ENCODE measurements around the gene OR11G2.
"Not testable (repeated sequence)": the region's sequence is repeated elsewhere in the genome, so short reads cannot be mapped to it uniquely, and the experiment has no call there.

The OR11G2 gene, protein sequence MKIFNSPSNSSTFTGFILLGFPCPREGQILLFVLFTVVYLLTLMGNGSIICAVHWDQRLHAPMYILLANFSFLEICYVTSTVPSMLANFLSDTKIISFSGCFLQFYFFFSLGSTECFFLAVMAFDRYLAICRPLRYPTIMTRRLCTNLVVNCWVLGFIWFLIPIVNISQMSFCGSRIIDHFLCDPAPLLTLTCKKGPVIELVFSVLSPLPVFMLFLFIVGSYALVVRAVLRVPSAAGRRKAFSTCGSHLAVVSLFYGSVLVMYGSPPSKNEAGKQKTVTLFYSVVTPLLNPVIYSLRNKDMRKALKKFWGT

DNA sequence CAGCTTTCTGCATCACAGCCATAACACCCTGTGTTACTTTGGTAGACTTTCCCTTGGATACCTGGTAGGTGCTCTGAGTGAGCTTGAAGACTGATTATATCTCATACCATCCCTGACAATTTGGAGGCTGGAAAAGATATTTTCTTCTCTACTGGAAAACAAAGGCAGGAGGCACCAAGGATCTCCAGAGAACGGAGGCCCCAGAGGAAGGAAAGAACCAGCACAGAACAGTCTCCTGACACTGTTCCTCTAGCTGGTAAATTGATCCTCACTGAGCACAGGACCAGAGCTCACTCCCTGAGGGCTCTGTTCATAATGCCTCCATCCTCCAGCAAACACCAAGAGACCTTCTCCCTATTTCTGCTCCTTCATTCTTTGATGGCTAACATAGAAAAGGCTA lies at the start of gene OR11G2:
Gene OR11G2, plus strand, starts transcription at position 301 of the 400 bp plus-strand sequence. CDS start 6,542 bp downstream, outside the sequence.
- DNase-seq (ENCODE audit: low spot score) = no peak

DNA sequence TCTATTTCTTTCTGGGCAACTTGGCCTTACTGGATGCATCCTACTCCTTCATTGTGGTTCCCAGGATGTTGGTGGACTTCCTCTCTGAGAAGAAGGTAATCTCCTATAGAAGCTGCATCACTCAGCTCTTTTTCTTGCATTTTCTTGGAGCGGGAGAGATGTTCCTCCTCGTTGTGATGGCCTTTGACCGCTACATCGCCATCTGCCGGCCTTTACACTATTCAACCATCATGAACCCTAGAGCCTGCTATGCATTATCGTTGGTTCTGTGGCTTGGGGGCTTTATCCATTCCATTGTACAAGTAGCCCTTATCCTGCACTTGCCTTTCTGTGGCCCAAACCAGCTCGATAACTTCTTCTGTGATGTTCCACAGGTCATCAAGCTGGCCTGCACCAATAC lies 46.8 kb upstream of the OR11G2 start:
- no peak for DNase-seq (ENCODE audit: low spot score)

GRCh38 chr14:20144820-20145219 lies 45.9 kb upstream of the OR11G2 start:
- no peak for DNase-seq (ENCODE audit: low spot score)

DNA sequence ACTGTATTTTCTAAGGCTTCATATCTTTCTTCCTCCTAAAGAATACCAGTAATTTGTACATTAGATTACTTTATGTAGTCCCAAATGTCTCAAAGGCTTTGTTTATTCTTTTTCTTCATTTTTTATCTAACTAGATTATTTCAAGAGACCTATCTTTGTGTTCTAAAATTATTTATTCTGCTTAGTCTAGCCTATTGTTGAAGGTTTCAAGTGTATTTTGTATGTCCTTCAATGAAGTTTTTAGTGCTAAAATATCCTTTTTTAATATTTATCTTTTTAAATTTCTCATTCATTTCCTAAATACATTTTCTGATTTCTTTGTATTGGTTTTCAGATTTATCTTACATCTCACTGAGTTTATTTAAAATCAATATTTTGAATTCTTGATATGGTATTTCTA lies 26.2 kb upstream of the OR11G2 start:
- no peak for DNase-seq (ENCODE audit: low spot score)

- no peak for DNase-seq (ENCODE audit: low spot score)
Observed at GRCh38 chr14:20167091-20167490, 23.6 kb upstream of the OR11G2 start.

- not testable (repeated sequence) for DNase-seq (ENCODE audit: low spot score)
Observed at GRCh38 chr14:20169852-20170251, 20.8 kb upstream of the OR11G2 start.

DNA sequence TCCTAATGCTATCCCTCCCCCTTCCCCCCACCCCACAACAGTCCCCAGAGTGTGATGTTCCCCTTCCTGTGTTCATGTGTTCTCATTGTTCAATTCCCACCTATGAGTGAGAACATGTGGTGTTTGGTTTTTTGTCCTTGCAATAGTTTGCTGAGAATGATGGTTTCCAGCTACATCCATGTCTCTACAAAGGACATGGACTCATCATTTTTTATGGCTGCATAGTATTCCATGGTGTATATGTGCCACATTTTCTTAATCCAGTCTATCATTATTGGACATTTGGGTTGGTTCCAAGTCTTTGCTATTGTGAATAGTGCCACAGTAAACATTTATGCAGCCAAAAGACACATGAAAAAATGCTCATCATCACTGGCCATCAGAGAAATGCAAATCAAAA lies 16.5 kb upstream of the OR11G2 start:
- DNase-seq (ENCODE audit: low spot score) = not testable (repeated sequence)

DNA sequence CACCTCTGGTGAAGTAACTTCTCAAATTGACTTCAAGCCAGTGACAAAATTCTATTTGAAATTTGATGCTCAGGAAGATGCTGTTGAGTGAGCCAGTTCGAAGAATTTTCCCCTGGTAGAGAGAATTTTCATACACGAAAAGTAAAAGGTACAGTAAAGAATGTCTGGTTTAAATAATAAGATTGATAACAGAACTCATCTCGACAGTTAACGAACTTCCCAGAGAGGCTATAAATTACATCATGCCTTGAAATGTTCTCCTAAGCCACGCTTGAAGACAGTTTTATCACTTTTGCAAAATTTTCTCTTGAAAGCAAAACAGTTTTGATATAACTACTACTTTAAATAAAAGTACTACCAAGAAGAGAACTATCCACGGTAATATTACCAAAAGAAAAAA lies 14.4 kb upstream of the OR11G2 start:
- DNase-seq (ENCODE audit: low spot score) = no peak

DNA sequence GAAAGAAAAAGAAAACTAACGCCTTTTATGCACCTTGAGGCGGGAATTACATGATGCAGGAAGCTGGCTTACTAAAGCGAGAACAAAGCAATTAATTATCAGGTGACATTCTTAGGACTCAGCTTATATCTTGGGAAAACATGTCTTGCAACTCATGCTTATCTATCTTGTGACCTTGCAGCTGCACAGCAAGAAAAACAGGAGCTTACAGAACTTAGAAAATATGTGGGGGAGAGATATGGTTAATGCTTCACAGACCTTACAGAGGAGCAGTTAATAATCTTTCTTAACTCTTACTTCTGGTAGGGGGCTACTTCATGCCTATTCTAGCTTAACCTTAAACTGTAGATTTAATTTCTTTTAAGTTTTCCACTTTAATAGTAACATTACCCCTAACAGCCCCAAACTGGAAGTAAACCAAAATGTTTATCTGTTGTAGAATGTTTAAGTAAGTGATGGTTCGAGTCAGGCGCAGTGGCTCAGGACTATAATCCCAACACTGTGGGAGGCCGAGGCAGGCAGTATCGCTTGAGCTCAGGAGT lies 13.2 kb upstream of the OR11G2 start:
- no peak for DNase-seq (ENCODE audit: low spot score)

DNA sequence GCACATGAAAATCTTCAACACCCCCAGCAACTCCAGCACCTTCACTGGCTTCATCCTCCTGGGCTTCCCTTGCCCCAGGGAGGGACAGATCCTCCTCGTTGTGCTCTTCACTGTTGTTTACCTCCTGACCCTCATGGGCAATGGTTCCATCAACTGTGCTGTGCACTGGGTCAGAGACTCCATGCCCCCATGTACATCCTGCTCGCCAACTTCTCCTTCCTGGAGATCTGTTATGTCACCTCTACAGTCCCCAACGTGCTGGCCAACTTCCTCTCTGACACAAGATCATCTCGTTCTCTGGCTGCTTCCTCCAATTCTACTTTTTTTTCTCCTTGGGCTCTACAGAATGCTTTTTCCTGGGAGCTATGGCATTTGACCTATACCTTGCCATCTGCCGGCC lies 11.5 kb upstream of the OR11G2 start:
- DNase-seq (ENCODE audit: low spot score) = no peak

GRCh38 chr14:20179880-20180279 lies 10.8 kb upstream of the OR11G2 start:
- DNase-seq (ENCODE audit: low spot score) = no peak

DNA sequence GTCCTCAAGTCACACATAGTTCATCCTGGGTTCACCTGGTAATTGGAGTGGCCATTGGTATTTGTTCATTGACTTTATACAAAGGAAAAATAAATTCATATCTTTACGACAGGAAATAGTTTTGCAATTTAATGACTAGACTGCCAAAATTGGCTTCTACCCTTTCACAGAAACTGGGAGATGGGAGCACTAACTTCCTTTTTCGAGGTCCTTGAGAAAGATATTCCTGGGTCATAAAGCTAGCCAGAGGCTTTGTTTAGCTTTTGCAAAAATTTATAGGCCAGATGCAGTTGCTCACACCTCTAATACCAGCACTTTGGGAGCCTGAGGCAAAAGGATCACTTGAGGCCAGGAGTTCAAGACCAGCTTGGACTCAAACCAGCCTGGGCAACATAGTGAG lies 10.2 kb upstream of the OR11G2 start:
- DNase-seq (ENCODE audit: low spot score) = no peak

DNA sequence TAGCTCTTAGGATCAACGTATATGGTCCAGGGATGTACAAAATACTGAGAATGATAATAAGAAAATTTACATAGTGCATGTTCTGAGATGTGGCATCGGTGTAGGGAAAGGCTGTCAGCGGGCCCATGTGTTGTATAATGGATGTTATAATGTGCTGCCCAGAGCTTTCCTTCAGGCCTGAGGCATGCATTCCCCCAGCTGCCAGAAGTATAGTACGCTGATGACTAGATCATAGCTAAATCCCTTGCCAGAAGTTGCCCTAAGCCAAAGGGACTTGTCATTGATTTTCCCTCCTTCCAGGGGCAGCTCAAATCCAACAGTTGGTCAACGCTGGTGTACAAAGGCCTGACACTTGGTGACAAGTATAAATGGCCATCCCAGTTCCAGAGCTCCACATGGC lies 6.5 kb upstream of the OR11G2 start:
- DNase-seq (ENCODE audit: low spot score) = no peak

GRCh38 chr14:20191396-20191795 lies 700 bp downstream of the OR11G2 start:
- DNase-seq (ENCODE audit: low spot score) = no peak

- DNase-seq (ENCODE audit: low spot score) = no peak
Observed at GRCh38 chr14:20194101-20194500, 3.4 kb downstream of the OR11G2 start.

GRCh38 chr14:20195170-20195569 lies 4.5 kb downstream of the OR11G2 start:
- DNase-seq (ENCODE audit: low spot score) = not testable (repeated sequence)

GRCh38 chr14:20195911-20196310 lies 5.2 kb downstream of the OR11G2 start:
- no peak for DNase-seq (ENCODE audit: low spot score)

GRCh38 chr14:20197459-20197858 lies 6.8 kb downstream of the OR11G2 start:
- no peak for DNase-seq (ENCODE audit: low spot score)

DNA sequence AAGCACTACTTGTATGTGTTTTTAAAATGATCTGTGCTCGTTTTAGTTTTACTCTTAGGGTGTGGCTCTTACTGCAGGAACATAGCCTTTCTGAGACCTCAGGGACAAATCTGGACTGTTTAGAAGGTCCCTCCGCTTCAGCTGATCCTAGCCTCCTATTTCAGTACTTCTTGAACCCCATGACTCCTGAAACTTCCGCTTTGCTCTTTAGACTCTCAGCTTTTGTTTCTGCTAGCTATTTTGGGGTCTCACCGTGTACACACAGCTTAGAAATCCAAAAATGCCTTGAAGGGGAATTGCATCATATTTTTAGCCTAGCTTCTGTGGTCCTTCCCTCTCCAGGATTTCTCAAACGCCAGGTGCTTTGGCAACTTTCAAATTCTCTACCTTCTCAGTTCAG lies 8.3 kb downstream of the OR11G2 start:
- DNase-seq (ENCODE audit: low spot score) = no peak

DNA sequence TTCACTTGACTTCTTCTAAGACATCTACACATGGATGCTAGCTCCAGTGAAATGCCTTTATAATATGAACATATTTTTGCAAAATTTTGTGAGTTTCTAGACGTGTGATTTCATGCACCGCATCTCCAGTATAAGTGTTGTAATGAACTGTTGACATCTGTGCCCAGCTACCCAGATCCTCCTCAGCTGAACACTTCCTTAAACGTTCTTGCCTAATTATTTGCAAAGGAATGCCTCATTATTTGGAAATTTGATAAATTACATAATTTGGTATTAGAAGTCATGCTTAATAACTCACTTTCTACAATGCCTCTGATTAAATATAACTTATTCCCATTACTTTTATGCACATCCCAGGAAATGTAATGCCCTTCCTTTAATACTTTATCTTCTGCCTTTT lies 14.0 kb downstream of the OR11G2 start:
- DNase-seq (ENCODE audit: low spot score) = no peak

GRCh38 chr14:20209595-20209994 lies 18.9 kb downstream of the OR11G2 start:
- DNase-seq (ENCODE audit: low spot score) = no peak

- not testable (repeated sequence) for DNase-seq (ENCODE audit: low spot score)
Observed at GRCh38 chr14:20212406-20212805, 21.7 kb downstream of the OR11G2 start.

DNA sequence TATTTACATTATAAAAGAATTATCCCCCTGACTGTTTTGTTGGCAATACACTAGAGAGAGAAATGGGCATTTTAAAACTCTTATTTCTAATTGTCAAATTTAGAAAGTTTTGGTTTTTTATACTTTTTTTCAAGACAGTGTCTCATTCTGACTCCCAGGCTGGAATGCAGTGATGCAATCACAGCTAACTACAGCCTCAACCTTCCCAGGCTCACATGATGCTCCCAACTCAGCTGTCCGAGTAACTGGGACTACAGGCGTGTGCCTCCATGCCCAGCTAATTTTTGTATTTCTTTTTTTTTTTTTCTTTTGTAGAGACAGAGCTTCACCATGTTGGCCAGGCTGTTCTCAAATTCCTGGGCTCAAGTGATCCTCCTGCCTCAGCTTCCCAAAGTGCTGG lies 24.5 kb downstream of the OR11G2 start:
- DNase-seq (ENCODE audit: low spot score) = no peak

DNA sequence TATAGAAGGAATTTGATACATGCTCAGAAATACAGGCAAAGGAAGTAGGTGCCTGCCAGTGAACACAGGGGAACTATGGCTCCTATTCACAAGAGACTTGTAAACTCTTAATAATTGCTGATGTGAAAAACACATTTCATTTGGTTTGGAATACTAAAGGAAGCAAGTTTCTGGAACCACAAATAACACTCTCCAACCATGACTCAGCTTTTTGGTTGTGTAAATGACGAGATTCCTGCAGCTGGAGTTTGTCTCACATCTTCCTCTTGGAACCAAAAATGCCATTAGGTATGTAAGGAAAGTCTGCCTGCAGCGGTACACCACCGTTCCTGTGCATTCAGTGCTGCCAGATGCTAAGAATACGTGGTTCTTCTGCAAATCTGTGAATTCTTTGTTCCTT lies 28.3 kb downstream of the OR11G2 start:
- no peak for DNase-seq (ENCODE audit: low spot score)

Data from CD4-positive, alpha-beta T cell treated with Interleukin-2 at 100 ng/mL for 4 hours (primary cell).